Loucy (cell line): Measurements from ENCODE around the gene MX2.

ENCODE experiments used
- H2AFZ ChIP-seq: fragments of 200-600 bp; sonication (generic); 2 replicates; pipeline ENCODE4 v1.6.0; 2016; ENCODE audit warnings: antibody characterized with exemption, mild to moderate bottlenecking, low read length, moderate library complexity
- H3F3A ChIP-seq: fragments of 200-600 bp; 2 replicates; pipeline ENCODE4 v1.6.0; 2016; ENCODE audit warnings: antibody characterized with exemption, low read depth, mild to moderate bottlenecking
- H3K27me3 ChIP-seq: fragments of 200-600 bp; sonication (generic); 2 replicates; pipeline ENCODE4 v1.6.1; 2014; ENCODE audit warnings: low read length, mild to moderate bottlenecking; ENCODE audit not compliant: insufficient read depth, poor library complexity, severe bottlenecking
- H3K36me3 ChIP-seq: fragments of 200-600 bp; sonication (generic); 2 replicates; pipeline ENCODE4 v1.6.1; 2016; ENCODE audit warnings: low read length; ENCODE audit not compliant: insufficient read depth
- H3K4me1 ChIP-seq: fragments of 200-600 bp; sonication (generic); 2 replicates; pipeline ENCODE4 v1.5.1; 2014; ENCODE audit warnings: low read length, mild to moderate bottlenecking; ENCODE audit not compliant: insufficient read depth, poor library complexity, severe bottlenecking
- H3K4me2 ChIP-seq: fragments of 200-600 bp; sonication (generic); 2 replicates; pipeline ENCODE4 v1.6.0; 2014; ENCODE audit warnings: antibody characterized with exemption, low read length, low read depth, mild to moderate bottlenecking; ENCODE audit not compliant: poor library complexity, severe bottlenecking
- H3K4me3 ChIP-seq: fragments of 200-600 bp; sonication (generic); 2 replicates; pipeline ENCODE4 v1.5.1; 2014; ENCODE audit warnings: low read length, mild to moderate bottlenecking, mixed read lengths; ENCODE audit not compliant: poor library complexity, severe bottlenecking
- H3K79me2 ChIP-seq: fragments of 200-600 bp; sonication (generic); 2 replicates; pipeline ENCODE4 v1.6.1; 2014; ENCODE audit warnings: low read length; ENCODE audit not compliant: insufficient read depth
- H3K9ac ChIP-seq: fragments of 200-600 bp; sonication (generic); 2 replicates; pipeline ENCODE4 v1.6.0; 2014; ENCODE audit warnings: mild to moderate bottlenecking, low read depth, low read length, moderate library complexity; ENCODE audit not compliant: poor library complexity, severe bottlenecking
- H3K9me2 ChIP-seq: fragments of 200-600 bp; sonication (generic); replicated peaks from 2 replicates; pipeline ENCODE4 v1.6.1; 2016; ENCODE audit warnings: low read depth, low read length, mixed read lengths
- H3K9me3 ChIP-seq: fragments of 200-600 bp; sonication (generic); 2 replicates; pipeline ENCODE4 v1.6.1; 2014; ENCODE audit warnings: mild to moderate bottlenecking, antibody characterized with exemption, low read length, low read depth; ENCODE audit not compliant: insufficient read depth
- H4K20me1 ChIP-seq: fragments of 200-600 bp; sonication (generic); 2 replicates; pipeline ENCODE4 v1.6.0; 2014; ENCODE audit warnings: antibody characterized with exemption, low read length, mild to moderate bottlenecking; ENCODE audit not compliant: insufficient read depth, poor library complexity, severe bottlenecking
- EZH2phosphoT487 ChIP-seq: fragments of 200-600 bp; IDR thresholded peaks from 2 replicates; pipeline ENCODE4 v1.6.1; 2018; ENCODE audit warnings: antibody characterized with exemption, mild to moderate bottlenecking, moderate library complexity, borderline replicate concordance
- TF ChIP-seq, protein P1 (sequence below): fragments of 200-600 bp; sonication (generic); conservative IDR thresholded peaks from 2 replicates; pipeline ENCODE4 v1.5.1; 2014; ENCODE audit warnings: mild to moderate bottlenecking, antibody characterized with exemption, low read length

Gene MX2

DNA sequence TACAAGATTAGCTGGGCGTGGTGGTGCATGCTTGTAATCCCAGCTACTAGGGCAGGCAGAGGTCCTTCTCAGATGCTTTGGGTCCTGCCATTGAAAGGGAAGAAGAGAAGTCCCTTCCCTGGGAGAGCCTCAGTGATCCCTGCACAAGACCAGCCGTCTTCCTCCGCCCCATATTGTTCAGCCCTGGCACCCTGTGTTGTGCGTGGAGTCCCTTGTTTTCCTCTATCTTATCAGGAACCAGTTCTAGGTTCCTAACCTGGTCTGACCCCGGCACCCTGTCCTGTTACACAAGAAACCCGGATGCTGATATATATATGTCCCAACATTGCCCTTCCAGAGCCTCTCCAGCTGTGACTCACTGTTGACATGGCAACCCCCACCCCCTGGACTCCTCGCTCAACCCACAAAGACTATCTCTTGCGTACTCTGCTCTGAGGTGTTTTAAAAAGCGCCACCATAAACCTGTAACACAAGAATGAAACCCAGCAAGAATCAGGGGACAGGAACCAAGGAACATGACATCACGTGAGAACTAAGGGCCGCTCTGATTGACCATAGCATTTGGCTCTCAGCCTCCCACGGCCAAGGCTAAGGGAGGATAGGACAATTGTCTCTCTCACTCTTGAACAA lies 4.8 kb downstream of the MX2 start:
- Histone ChIP-seq H2AFZ (no peak overlapping the region), H3K79me2 (peaks cover 32% of the 10 kb centered on the region), H3K27me3 (no peaks in the 10 kb centered on the region), H3K4me1 (peaks cover 44% of the 10 kb centered on the region), H3K4me3 (no peak overlapping the region), H3K9me2 (no peaks in the 10 kb centered on the region), H4K20me1 (peaks cover 5% of the 10 kb centered on the region), H3K4me2 (no peak overlapping the region), H3K9ac (no peak overlapping the region), H3K9me3 (no peaks in the 10 kb centered on the region), H3F3A (peaks cover 13% of the 10 kb centered on the region; the same call in 1 of the 2 replicates), H3K36me3 (no peaks in the 10 kb centered on the region)
- TF ChIP-seq EZH2phosphoT487: no peak
- TF ChIP-seq, protein P1, sequence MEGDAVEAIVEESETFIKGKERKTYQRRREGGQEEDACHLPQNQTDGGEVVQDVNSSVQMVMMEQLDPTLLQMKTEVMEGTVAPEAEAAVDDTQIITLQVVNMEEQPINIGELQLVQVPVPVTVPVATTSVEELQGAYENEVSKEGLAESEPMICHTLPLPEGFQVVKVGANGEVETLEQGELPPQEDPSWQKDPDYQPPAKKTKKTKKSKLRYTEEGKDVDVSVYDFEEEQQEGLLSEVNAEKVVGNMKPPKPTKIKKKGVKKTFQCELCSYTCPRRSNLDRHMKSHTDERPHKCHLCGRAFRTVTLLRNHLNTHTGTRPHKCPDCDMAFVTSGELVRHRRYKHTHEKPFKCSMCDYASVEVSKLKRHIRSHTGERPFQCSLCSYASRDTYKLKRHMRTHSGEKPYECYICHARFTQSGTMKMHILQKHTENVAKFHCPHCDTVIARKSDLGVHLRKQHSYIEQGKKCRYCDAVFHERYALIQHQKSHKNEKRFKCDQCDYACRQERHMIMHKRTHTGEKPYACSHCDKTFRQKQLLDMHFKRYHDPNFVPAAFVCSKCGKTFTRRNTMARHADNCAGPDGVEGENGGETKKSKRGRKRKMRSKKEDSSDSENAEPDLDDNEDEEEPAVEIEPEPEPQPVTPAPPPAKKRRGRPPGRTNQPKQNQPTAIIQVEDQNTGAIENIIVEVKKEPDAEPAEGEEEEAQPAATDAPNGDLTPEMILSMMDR: no peak

DNA sequence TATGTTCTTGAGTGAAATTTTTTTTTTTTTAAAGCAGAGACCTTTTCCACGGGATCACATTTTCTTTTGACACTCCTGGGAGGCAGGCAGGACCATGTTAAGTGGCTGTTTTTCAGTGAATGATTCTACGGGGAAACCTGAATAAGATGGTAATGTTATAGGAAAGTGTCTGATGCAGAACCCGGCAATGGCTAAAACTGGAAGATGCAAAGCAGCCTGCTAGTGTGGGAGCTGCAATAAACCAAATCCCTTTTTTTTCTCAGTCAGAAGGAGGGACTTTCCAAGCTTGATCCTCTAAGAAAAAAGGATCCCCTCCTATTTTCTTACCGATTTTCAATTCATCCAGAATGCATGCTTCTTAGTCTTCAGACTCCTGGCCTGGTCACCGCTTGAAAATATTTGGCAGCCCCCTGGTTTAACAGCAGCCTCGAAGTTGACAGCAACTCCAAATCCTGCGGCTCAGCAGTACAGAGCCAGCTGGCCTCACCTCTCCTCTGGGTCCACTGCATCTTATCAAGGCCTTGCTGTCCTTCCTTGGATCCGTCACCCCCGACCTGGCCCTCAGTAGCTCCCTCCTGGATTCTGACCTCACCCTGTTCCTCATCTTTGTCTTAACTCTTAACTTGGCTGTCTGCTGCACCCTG lies 5.6 kb downstream of the MX2 start:
- no peaks in the 10 kb centered on the region for H3K9me3 ChIP-seq
- H3K4me3 ChIP-seq: no peak overlapping the region
- H3F3A ChIP-seq: peaks cover 7% of the 10 kb centered on the region; the same call in 1 of the 2 replicates
- no peaks in the 10 kb centered on the region for H3K9me2 ChIP-seq
- no peak overlapping the region for H3K4me2 ChIP-seq
- TF ChIP-seq, protein P1: no peak
- no peak for TF ChIP-seq EZH2phosphoT487
- H3K9ac ChIP-seq: no peak overlapping the region
- H4K20me1 ChIP-seq: peaks cover 13% of the 10 kb centered on the region
- peaks cover 45% of the 10 kb centered on the region for H3K4me1 ChIP-seq
- H2AFZ ChIP-seq: no peak overlapping the region
- H3K36me3 ChIP-seq: no peaks in the 10 kb centered on the region
- peaks cover 40% of the 10 kb centered on the region for H3K79me2 ChIP-seq
- H3K27me3 ChIP-seq: no peaks in the 10 kb centered on the region

GRCh38 chr21:41367945-41368734 lies 6.3 kb downstream of the MX2 start:
- Histone ChIP-seq H3K27me3 (no peaks in the 10 kb centered on the region), H3K4me1 (peaks cover 47% of the 10 kb centered on the region), H3K9me3 (no peaks in the 10 kb centered on the region), H3K36me3 (no peaks in the 10 kb centered on the region), H2AFZ (no peak overlapping the region), H4K20me1 (peaks cover 20% of the 10 kb centered on the region), H3K9me2 (no peaks in the 10 kb centered on the region), H3K9ac (peak overlapping the region; percentile 87), H3K4me2 (peak overlapping the region; percentile 95), H3F3A (no peaks in the 10 kb centered on the region), H3K79me2 (peaks cover 45% of the 10 kb centered on the region), H3K4me3 (peak overlapping the region; percentile 95)
- no peak for TF ChIP-seq EZH2phosphoT487
- TF ChIP-seq, protein P1: no peak
